ENCODE measurements around the gene MUC3A. TPM values are rescaled to one million over a fixed set of nuclear protein-coding genes. Genes with fewer than 3 reads are reported as not detected.

The MUC3A gene
- total and polyA plus RNA-seq, 4 donors, result 0.25 to 2.9 (median 0.87) TPM

GRCh38 chr7:100967292-100967863, 18.0 kb downstream of the MUC3A start (continued):
- TF ChIP-seq, protein P1, sequence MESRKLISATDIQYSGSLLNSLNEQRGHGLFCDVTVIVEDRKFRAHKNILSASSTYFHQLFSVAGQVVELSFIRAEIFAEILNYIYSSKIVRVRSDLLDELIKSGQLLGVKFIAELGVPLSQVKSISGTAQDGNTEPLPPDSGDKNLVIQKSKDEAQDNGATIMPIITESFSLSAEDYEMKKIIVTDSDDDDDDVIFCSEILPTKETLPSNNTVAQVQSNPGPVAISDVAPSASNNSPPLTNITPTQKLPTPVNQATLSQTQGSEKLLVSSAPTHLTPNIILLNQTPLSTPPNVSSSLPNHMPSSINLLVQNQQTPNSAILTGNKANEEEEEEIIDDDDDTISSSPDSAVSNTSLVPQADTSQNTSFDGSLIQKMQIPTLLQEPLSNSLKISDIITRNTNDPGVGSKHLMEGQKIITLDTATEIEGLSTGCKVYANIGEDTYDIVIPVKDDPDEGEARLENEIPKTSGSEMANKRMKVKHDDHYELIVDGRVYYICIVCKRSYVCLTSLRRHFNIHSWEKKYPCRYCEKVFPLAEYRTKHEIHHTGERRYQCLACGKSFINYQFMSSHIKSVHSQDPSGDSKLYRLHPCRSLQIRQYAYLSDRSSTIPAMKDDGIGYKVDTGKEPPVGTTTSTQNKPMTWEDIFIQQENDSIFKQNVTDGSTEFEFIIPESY (IDR thresholded peaks at IDR 0.05), result no peak

- Histone ChIP-seq H3K9me3 (ENCODE audit: control insufficient read depth in 4 of 4, low read length in 3 of 4) (no peaks in the 10 kb centered on the region), H3K27ac (ENCODE audit: low read depth in 1 of 2, low read length in 2 of 2) (no peak overlapping the region), H3K4me1 (ENCODE audit: control insufficient read depth in 4 of 4, insufficient read depth in 4 of 4, low read length in 3 of 4) (peaks cover 2 to 9% (median 6%) of the 10 kb centered on the region in 4 donors), H3K36me3 (ENCODE audit: control insufficient read depth in 4 of 4, insufficient read depth in 3 of 4, low read depth in 1 of 4, low read length in 3 of 4) (peaks cover 0 to 2% (median 0%) of the 10 kb centered on the region in 4 donors), H3K9ac (ENCODE audit: low read depth in 1 of 2, low read length in 2 of 2) (no peak overlapping the region), H3K27me3 (ENCODE audit: control insufficient read depth in 4 of 4, insufficient read depth in 4 of 4, low read length in 3 of 4) (peaks cover 2 to 14% (median 3%) of the 10 kb centered on the region in 4 donors), H3K4me3 (ENCODE audit: low read depth in 1 of 3, low read length in 3 of 3) (no peak overlapping the region)
- no peak for TF ChIP-seq RAD21 (IDR thresholded peaks at IDR 0.05)
- TF ChIP-seq, protein P2, sequence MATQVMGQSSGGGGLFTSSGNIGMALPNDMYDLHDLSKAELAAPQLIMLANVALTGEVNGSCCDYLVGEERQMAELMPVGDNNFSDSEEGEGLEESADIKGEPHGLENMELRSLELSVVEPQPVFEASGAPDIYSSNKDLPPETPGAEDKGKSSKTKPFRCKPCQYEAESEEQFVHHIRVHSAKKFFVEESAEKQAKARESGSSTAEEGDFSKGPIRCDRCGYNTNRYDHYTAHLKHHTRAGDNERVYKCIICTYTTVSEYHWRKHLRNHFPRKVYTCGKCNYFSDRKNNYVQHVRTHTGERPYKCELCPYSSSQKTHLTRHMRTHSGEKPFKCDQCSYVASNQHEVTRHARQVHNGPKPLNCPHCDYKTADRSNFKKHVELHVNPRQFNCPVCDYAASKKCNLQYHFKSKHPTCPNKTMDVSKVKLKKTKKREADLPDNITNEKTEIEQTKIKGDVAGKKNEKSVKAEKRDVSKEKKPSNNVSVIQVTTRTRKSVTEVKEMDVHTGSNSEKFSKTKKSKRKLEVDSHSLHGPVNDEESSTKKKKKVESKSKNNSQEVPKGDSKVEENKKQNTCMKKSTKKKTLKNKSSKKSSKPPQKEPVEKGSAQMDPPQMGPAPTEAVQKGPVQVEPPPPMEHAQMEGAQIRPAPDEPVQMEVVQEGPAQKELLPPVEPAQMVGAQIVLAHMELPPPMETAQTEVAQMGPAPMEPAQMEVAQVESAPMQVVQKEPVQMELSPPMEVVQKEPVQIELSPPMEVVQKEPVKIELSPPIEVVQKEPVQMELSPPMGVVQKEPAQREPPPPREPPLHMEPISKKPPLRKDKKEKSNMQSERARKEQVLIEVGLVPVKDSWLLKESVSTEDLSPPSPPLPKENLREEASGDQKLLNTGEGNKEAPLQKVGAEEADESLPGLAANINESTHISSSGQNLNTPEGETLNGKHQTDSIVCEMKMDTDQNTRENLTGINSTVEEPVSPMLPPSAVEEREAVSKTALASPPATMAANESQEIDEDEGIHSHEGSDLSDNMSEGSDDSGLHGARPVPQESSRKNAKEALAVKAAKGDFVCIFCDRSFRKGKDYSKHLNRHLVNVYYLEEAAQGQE (IDR thresholded peaks at IDR 0.05), result no peak
- TF ChIP-seq NR2F2 (IDR thresholded peaks at IDR 0.05), result no peak
- no peak for TF ChIP-seq TAF1 (conservative IDR thresholded peaks at IDR 0.05)
- TF ChIP-seq, protein P1 (IDR thresholded peaks at IDR 0.05), result no peak
- TF ChIP-seq FOXA2 (IDR thresholded peaks at IDR 0.05), result no peak
- no peak for TF ChIP-seq GABPA (IDR thresholded peaks at IDR 0.05 in 1 of 2, conservative IDR thresholded peaks at IDR 0.05 in 1 of 2)
- no peak for TF ChIP-seq JUND (IDR thresholded peaks at IDR 0.05)
- TF ChIP-seq, protein P3, sequence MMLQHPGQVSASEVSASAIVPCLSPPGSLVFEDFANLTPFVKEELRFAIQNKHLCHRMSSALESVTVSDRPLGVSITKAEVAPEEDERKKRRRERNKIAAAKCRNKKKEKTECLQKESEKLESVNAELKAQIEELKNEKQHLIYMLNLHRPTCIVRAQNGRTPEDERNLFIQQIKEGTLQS (IDR thresholded peaks at IDR 0.05), result no peak
- no peak for DNase-seq (ENCODE audit: low spot score)
- 45% methylated on average over 6 of the region's 6 CpGs for WGBS
These were observed 18.7 kb downstream of the MUC3A start for GRCh38 chr7:100968031-100968430.

DNA sequence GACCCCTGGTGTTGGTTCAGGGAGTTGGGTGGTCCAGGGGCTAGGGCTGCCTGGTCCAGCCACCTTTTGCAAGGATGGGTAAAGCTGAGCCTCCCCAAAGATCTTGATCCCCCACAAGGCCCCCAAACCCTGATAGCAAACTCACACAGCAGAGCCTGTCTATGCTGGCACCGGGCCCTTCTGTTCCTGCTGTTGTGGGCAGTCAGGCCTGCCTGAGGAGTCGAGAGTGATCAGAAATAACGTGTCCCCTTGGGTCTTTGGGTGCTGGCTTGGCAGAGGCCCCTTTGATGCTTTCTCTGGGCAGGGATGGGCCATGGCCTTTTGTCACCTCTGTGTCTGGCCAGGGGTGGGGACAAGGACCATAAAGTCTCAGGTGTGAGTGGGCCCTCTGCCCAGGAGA, 19.3 kb downstream of the MUC3A start:
- H3K9ac ChIP-seq (ENCODE audit: low read depth in 1 of 2, low read length in 2 of 2), result no peak overlapping the region
- 45% methylated on average over 3 of the region's 3 CpGs for WGBS

More for the DNA sequence above, 19.3 kb downstream of the MUC3A start:
- TF ChIP-seq GABPA (IDR thresholded peaks at IDR 0.05 in 1 of 2, conservative IDR thresholded peaks at IDR 0.05 in 1 of 2) (no peak), NR2F2 (IDR thresholded peaks at IDR 0.05) (no peak)
- TF ChIP-seq, protein P2 (IDR thresholded peaks at IDR 0.05), result no peak
- TF ChIP-seq, protein P4, sequence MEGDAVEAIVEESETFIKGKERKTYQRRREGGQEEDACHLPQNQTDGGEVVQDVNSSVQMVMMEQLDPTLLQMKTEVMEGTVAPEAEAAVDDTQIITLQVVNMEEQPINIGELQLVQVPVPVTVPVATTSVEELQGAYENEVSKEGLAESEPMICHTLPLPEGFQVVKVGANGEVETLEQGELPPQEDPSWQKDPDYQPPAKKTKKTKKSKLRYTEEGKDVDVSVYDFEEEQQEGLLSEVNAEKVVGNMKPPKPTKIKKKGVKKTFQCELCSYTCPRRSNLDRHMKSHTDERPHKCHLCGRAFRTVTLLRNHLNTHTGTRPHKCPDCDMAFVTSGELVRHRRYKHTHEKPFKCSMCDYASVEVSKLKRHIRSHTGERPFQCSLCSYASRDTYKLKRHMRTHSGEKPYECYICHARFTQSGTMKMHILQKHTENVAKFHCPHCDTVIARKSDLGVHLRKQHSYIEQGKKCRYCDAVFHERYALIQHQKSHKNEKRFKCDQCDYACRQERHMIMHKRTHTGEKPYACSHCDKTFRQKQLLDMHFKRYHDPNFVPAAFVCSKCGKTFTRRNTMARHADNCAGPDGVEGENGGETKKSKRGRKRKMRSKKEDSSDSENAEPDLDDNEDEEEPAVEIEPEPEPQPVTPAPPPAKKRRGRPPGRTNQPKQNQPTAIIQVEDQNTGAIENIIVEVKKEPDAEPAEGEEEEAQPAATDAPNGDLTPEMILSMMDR (IDR thresholded peaks at IDR 0.05; ENCODE audit: low read depth, low read length, missing input control), result no peak
- peaks cover 2 to 9% (median 6%) of the 10 kb centered on the region in 4 donors for H3K4me1 ChIP-seq (ENCODE audit: control insufficient read depth in 4 of 4, insufficient read depth in 4 of 4, low read length in 3 of 4)
- DNase-seq (ENCODE audit: low spot score), result no peak
- no peaks in the 10 kb centered on the region for H3K9me3 ChIP-seq (ENCODE audit: control insufficient read depth in 4 of 4, low read length in 3 of 4)
- H3K27me3 ChIP-seq (ENCODE audit: control insufficient read depth in 4 of 4, insufficient read depth in 4 of 4, low read length in 3 of 4), result peaks cover 2 to 14% (median 3%) of the 10 kb centered on the region in 4 donors
- no peak overlapping the region for H3K4me3 ChIP-seq (ENCODE audit: low read depth in 1 of 3, low read length in 3 of 3)
- peaks cover 0 to 2% (median 0%) of the 10 kb centered on the region in 4 donors for H3K36me3 ChIP-seq (ENCODE audit: control insufficient read depth in 4 of 4, insufficient read depth in 3 of 4, low read depth in 1 of 4, low read length in 3 of 4)
- no peak overlapping the region for H3K27ac ChIP-seq (ENCODE audit: low read depth in 1 of 2, low read length in 2 of 2)
